Naive thymus-derived CD8-positive, alpha-beta T cell (primary cell): ENCODE measurements around the gene ANO2. TPM values are rescaled to one million over a fixed set of nuclear protein-coding genes. Genes with fewer than 3 reads are reported as not detected.

Experiments
- ATAC-seq, 2 donors: fragments of 150-1000 bp; cut with Tn5 transposase in 1 of 2; sonication (Bioruptor Pico), chemical (Tn5 transposase) in 1 of 2; 1 replicate in 1 of 2; 2 replicates in 1 of 2; pipeline ENCODE4 v1.10.0; 2021; ENCODE audit warnings: mild to moderate bottlenecking in 2 of 2, moderate library complexity in 2 of 2
- POLR2A ChIA-PET: fragments of 350-600 bp; sonication (Branson Sonifier 250); formaldehyde crosslinking; loops from one replicate; lab custom pipeline; 2021; ENCODE audit warnings: antibody characterized with exemption; lab: Charles Lee
- DNase-seq, 10 donors: peaks; one replicate each; pipeline versions ENCODE4 v3.0.0 to v3.0.0-alpha.2; 2020 to 2022
- H3K27ac Mint-ChIP-seq, 10 donors: one replicate each; pipeline ENCODE4 v1.8.0; 2020 to 2022; ENCODE audit warnings: mild to moderate bottlenecking in 10 of 10, mixed read lengths in 10 of 10, moderate library complexity in 4 of 10, inconsistent platforms in 1 of 10
- H3K27me3 Mint-ChIP-seq, 5 donors: one replicate each; pipeline ENCODE4 v1.8.0; 2021 to 2022; ENCODE audit warnings: mixed read lengths in 5 of 5
- H3K36me3 Mint-ChIP-seq, 3 donors: one replicate each; pipeline ENCODE4 v1.8.0; 2020 to 2022; ENCODE audit warnings: mixed read lengths in 3 of 3, mild to moderate bottlenecking in 2 of 3, inconsistent platforms in 1 of 3
- H3K4me1 Mint-ChIP-seq, 4 donors: one replicate each; pipeline ENCODE4 v1.8.0; 2021 to 2022; ENCODE audit warnings: mixed read lengths in 4 of 4
- H3K4me3 Mint-ChIP-seq, 10 donors: one replicate each; pipeline ENCODE4 v1.8.0; 2020 to 2022; ENCODE audit warnings: mild to moderate bottlenecking in 10 of 10, mixed read lengths in 10 of 10, moderate library complexity in 6 of 10, inconsistent platforms in 1 of 10
- H3K9me3 Mint-ChIP-seq, 9 donors: one replicate each; pipeline ENCODE4 v1.8.0; 2020 to 2022; ENCODE audit warnings: mixed read lengths in 9 of 9, mild to moderate bottlenecking in 3 of 9, inconsistent platforms in 1 of 9, moderate library complexity in 1 of 9
- polyA plus RNA-seq, 3 donors: library from polyadenylated mRNA; unstranded; fragments of 300-500 nt; fragmentation: Illumina TruSeq; gene quantifications; one replicate each; pipeline ENCODE4 v1.2.3, GENCODE V29; 2021
- total RNA-seq, 8 experiments: library from RNA in 2 of 8; stranded (reverse) in 2 of 8; gene quantifications; one replicate each; pipeline ENCODE4 v1.2.3 and lab custom pipeline; 2021 to 2026

ANO2 gene
- total RNA-seq: not detected
- not detected for polyA plus RNA-seq
- total RNA-seq (lab: John Stamatoyannopoulos, UW): 0 to 0.17 (median 0) reads per million in 6 experiments

DNA sequence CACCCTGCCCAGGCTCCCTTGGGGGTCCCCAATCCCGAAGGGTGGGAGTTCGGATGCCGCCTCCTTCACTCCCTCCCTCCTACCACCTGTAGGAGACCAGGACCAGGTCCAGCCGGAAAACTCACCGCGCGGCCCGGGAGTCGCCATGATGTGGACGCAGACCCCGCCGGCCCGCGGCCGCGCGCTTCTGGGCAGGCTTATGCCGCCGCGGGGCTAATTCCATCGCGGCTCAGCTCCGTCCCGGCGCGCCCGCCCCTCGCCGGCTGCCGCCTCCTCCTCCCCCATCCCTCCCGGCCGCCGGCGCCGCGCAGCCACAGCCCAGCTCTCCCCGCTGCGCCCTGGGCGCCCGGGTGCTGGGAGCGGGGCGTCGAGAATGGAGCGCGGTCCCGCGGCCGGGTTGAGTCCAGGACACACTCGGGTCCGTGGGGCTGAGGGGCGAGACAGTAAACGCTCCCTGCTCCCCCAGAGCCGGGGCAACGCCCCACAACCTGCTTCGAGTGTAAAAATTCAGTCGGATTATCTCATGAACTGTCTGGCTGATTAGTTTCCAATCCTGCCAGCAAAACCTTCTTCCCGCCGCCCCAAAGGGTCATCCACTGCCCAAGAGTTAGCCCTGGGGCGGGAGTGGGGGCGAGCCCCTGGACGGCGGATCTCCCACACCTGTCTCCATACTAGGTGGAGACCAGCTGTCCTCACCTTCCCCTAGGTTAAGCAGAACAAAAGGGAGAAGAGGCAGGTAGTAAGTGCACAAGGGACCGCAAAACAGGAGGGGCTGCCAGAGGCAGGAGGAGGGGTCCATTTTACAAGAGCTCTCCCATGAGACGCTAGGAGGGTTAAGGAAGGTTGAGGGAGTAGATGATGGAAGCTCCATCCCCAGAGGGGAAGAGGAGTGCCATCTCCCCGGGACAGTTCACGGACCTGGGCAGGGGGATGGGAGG lies at the start of gene ANO2:
TSS of gene ANO2 (minus strand) at position 189 of the 938 bp plus-strand sequence. CDS start at position 147, 42 bp downstream.
- H3K27ac Mint-ChIP-seq: no peak within 1 kb of the TSS
- peaks cover 44 to 92% (median 69%) of the 10 kb centered on the region in 5 donors for H3K27me3 Mint-ChIP-seq
- POLR2A ChIA-PET: no interaction called here
- no peaks in the 10 kb centered on the region for H3K9me3 Mint-ChIP-seq
- peaks cover 0 to 5% (median 3%) of the 10 kb centered on the region in 4 donors for H3K4me1 Mint-ChIP-seq
- H3K36me3 Mint-ChIP-seq: no peaks in the 10 kb centered on the region
- ATAC-seq (no peak), DNase-seq (no peak)
- peak within 1 kb of the TSS in 2 of 10 donors; percentile 36 to 41 for H3K4me3 Mint-ChIP-seq

- Mint-ChIP-seq H3K9me3 (no peaks in the 10 kb centered on the region), H3K27ac (no peak overlapping the region), H3K27me3 (peaks cover 6 to 10% (median 8%) of the 10 kb centered on the region in 5 donors), H3K4me3 (no peak overlapping the region), H3K4me1 (peaks cover 0 to 4% (median 2%) of the 10 kb centered on the region in 4 donors), H3K36me3 (no peaks in the 10 kb centered on the region)
- ATAC-seq (no peak), DNase-seq (no peak)
- POLR2A ChIA-PET: no interaction called here
Measured at GRCh38 chr12:5989621-5990020, 44.6 kb upstream of the ANO2 start.

GRCh38 chr12:5988659-5989116 lies 43.6 kb upstream of the ANO2 start:
- H3K9me3 Mint-ChIP-seq: no peaks in the 10 kb centered on the region
- ATAC-seq (peak; percentile 92 to 98), DNase-seq (peak; percentile 49 to 83 (median 66))
- H3K4me1 Mint-ChIP-seq: peaks cover 0 to 4% (median 2%) of the 10 kb centered on the region in 4 donors
- no peak overlapping the region for H3K4me3 Mint-ChIP-seq
- no peaks in the 10 kb centered on the region for H3K36me3 Mint-ChIP-seq
- no peak overlapping the region for H3K27ac Mint-ChIP-seq
- POLR2A ChIA-PET: interaction anchor here (1.1 to 1.4 kb wide), 2 partner anchors 243 to 295 kb away, joined by 3 to 4 read pairs; no protein-coding TSS in a partner anchor
- H3K27me3 Mint-ChIP-seq: peaks cover 0 to 2% (median under 1%) of the 10 kb centered on the region in 5 donors

DNA sequence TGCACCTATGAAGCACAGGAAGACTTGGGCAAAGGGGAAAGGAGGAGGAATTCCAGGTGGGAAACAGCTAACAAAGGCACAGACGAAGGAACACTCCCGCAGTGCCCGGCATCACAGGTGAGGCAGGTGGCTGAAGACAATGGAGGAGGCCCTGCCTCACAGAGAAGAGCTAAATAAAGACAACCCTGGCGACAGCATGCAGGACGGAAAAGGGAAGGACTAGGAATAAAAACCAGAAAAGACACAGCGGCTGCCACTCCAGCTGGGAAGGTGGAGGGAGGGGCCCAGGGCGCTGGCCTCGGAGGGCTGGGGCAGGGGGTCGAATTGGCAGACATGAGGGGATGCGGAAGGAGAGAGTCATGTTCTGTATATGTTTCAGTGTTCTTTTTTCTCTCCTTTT lies 43.0 kb upstream of the ANO2 start:
- H3K4me1 Mint-ChIP-seq: peaks cover 0 to 4% (median 2%) of the 10 kb centered on the region in 4 donors
- H3K9me3 Mint-ChIP-seq: no peaks in the 10 kb centered on the region
- no peak overlapping the region for H3K27ac Mint-ChIP-seq
- peaks cover 0 to 2% (median 0%) of the 10 kb centered on the region in 5 donors for H3K27me3 Mint-ChIP-seq
- H3K4me3 Mint-ChIP-seq: no peak overlapping the region
- ATAC-seq (no peak), DNase-seq (no peak)
- no peaks in the 10 kb centered on the region for H3K36me3 Mint-ChIP-seq
- POLR2A ChIA-PET: interaction anchor here (1.1 to 1.4 kb wide), 2 partner anchors 243 to 296 kb away, joined by 3 to 4 read pairs; no protein-coding TSS in a partner anchor

GRCh38 chr12:5987573-5987972 lies 42.5 kb upstream of the ANO2 start:
- Mint-ChIP-seq H3K27me3 (peaks cover 0 to 4% (median 0%) of the 10 kb centered on the region in 5 donors), H3K9me3 (no peaks in the 10 kb centered on the region), H3K4me1 (peaks cover 0 to 4% (median 2%) of the 10 kb centered on the region in 4 donors), H3K27ac (no peak overlapping the region), H3K36me3 (no peaks in the 10 kb centered on the region), H3K4me3 (no peak overlapping the region)
- ATAC-seq (no peak), DNase-seq (no peak)
- POLR2A ChIA-PET: interaction anchor here (1.4 kb wide), 1 partner anchor 297 kb away, joined by 4 read pairs; no protein-coding TSS in a partner anchor

- peaks cover 0 to 4% (median 2%) of the 10 kb centered on the region in 4 donors for H3K4me1 Mint-ChIP-seq
- H3K4me3 Mint-ChIP-seq: no peak overlapping the region
- no peak for DNase-seq
- ATAC-seq: no peak
- no peaks in the 10 kb centered on the region for H3K36me3 Mint-ChIP-seq
- H3K27me3 Mint-ChIP-seq: peaks cover 0 to 5% (median 0%) of the 10 kb centered on the region in 5 donors
- H3K9me3 Mint-ChIP-seq: no peaks in the 10 kb centered on the region
- POLR2A ChIA-PET: no interaction called here
- H3K27ac Mint-ChIP-seq: no peak overlapping the region
Measured at GRCh38 chr12:5985471-5985870, 40.4 kb upstream of the ANO2 start.

- no peak overlapping the region for H3K4me3 Mint-ChIP-seq
- no peaks in the 10 kb centered on the region for H3K36me3 Mint-ChIP-seq
- H3K4me1 Mint-ChIP-seq: peaks cover 0 to 4% (median 2%) of the 10 kb centered on the region in 4 donors
- H3K27ac Mint-ChIP-seq: peak overlapping the region in 1 of 10 donors; percentile 61
- DNase-seq (no peak), ATAC-seq (no peak)
- H3K9me3 Mint-ChIP-seq: no peaks in the 10 kb centered on the region
- POLR2A ChIA-PET: no interaction called here
- H3K27me3 Mint-ChIP-seq: peaks cover 0 to 5% (median 0%) of the 10 kb centered on the region in 5 donors
Measured at GRCh38 chr12:5984873-5985272, 39.8 kb upstream of the ANO2 start.

DNA sequence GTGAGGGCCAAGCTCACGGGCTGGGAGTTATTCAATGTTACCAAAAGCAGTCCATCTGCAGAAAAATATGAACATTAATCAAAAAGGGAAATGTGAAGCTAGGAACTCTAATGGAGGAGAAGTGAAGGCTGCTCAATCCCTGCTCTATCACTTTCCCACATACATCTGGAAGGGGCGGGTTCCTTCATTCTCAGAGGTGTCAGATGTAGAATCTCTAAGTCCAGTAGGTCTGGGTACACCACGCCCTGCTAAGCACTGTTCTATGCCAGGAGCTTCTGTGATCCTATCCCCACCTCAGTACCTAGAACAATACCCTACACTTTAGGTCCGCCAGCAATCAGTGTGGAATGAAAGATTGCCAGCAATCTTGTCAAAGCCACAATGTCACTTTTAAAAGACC lies 37.0 kb upstream of the ANO2 start:
- Mint-ChIP-seq H3K36me3 (no peaks in the 10 kb centered on the region), H3K27ac (no peak overlapping the region), H3K9me3 (no peaks in the 10 kb centered on the region), H3K4me1 (no peaks in the 10 kb centered on the region), H3K27me3 (peaks cover 0 to 3% (median 0%) of the 10 kb centered on the region in 5 donors), H3K4me3 (no peak overlapping the region)
- DNase-seq: no peak
- no peak for ATAC-seq
- POLR2A ChIA-PET: no interaction called here

DNA sequence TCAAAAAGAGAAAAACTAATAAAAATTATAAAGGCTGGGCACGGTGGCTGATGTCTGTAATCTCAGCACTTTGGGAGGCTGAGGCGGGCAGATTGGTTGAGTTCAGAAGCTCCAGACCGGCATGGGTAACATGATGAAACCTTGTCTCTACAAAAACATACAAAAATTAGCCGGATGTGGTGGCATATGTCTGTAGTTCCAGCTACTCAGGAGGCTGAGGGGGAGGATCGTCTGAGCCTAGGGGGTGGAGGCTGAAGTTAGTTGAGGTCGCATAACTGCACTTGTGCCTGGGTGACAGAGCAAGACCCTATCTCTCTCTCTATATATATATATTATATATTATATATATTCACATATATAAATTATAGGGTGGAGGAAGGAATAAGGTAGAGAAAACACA lies 32.5 kb upstream of the ANO2 start:
- H3K4me3 Mint-ChIP-seq: no peak overlapping the region
- peaks cover 0 to 2% (median 0%) of the 10 kb centered on the region in 4 donors for H3K4me1 Mint-ChIP-seq
- H3K9me3 Mint-ChIP-seq: no peaks in the 10 kb centered on the region

GRCh38 chr12:5976711-5977110 lies 31.7 kb upstream of the ANO2 start:
- H3K27ac Mint-ChIP-seq: no peak overlapping the region
- H3K4me1 Mint-ChIP-seq: peaks cover 0 to 2% (median 0%) of the 10 kb centered on the region in 4 donors
- H3K36me3 Mint-ChIP-seq: peaks cover 0 to 1% (median 0%) of the 10 kb centered on the region in 3 donors
- H3K27me3 Mint-ChIP-seq: peaks cover 9 to 24% (median 15%) of the 10 kb centered on the region in 5 donors
- no peaks in the 10 kb centered on the region for H3K9me3 Mint-ChIP-seq
- POLR2A ChIA-PET: no interaction called here
- no peak for DNase-seq
- no peak for ATAC-seq
- no peak overlapping the region for H3K4me3 Mint-ChIP-seq

More for the DNA sequence above, 32.5 kb upstream of the ANO2 start:
- Mint-ChIP-seq H3K36me3 (peaks cover 0 to 1% (median 0%) of the 10 kb centered on the region in 3 donors), H3K27ac (no peak overlapping the region), H3K27me3 (peaks cover 8 to 24% (median 15%) of the 10 kb centered on the region in 5 donors)
- ATAC-seq: peak in 1 of 2 donors; percentile 18
- POLR2A ChIA-PET: no interaction called here
- DNase-seq: no peak

GRCh38 chr12:5976196-5976595 lies 31.1 kb upstream of the ANO2 start:
- no peak overlapping the region for H3K4me3 Mint-ChIP-seq
- peaks cover 9 to 24% (median 17%) of the 10 kb centered on the region in 5 donors for H3K27me3 Mint-ChIP-seq
- no peak overlapping the region for H3K27ac Mint-ChIP-seq
- POLR2A ChIA-PET: no interaction called here
- ATAC-seq: no peak
- DNase-seq: no peak
- no peaks in the 10 kb centered on the region for H3K9me3 Mint-ChIP-seq
- H3K36me3 Mint-ChIP-seq: peaks cover 0 to 1% (median 0%) of the 10 kb centered on the region in 3 donors
- peaks cover 0 to 2% (median 0%) of the 10 kb centered on the region in 4 donors for H3K4me1 Mint-ChIP-seq

DNA sequence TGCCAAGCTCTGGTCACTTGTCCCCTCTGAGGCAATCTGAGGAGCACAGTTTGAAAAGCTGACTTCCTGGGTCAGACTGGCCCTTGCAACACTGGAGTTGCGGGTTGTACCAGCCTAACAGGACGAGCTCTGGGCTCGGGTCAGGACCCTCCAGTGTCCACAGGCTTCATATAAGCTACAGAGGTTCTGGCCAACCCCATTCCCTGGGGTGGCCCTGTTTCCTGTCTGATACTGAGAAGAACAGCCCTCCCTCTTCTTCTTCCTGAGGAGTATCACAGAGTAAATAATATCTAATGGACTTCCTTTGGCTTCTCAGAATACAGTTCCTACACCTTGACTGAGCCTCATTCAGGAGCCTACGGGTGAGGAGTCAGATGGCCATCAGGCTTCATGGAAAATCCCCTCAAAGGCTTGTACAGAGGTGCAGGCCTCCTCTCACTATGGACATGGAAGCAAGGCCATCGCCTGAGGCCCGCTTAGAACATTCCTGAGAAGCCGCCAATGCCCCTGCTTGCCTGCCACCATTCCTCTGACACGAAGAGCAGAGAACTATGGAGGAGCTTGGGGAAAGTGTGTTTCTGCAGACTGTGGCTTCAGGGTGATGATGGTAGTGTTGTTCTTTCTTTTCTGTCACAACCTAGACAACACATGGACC lies 28.5 kb upstream of the ANO2 start:
- POLR2A ChIA-PET: no interaction called here
- ATAC-seq: no peak
- Mint-ChIP-seq H3K4me1 (peaks cover 0 to 2% (median 0%) of the 10 kb centered on the region in 4 donors), H3K36me3 (peaks cover 0 to 1% (median 0%) of the 10 kb centered on the region in 3 donors), H3K27ac (no peak overlapping the region), H3K27me3 (peaks cover 12 to 30% (median 24%) of the 10 kb centered on the region in 5 donors), H3K4me3 (no peak overlapping the region), H3K9me3 (no peaks in the 10 kb centered on the region)
- DNase-seq: no peak
